Heart right ventricle (tissue), 16 donors: ENCODE data around the gene RPL10A. TPM values are rescaled to one million over a fixed set of nuclear protein-coding genes. Genes with fewer than 3 reads are reported as not detected.

ENCODE experiments used
- ATAC-seq, 8 donors: fragments of 200-7000 bp; cut with Tn5 transposase; one replicate each; pipeline ENCODE4 v1.9.1; 2020; ENCODE audit warnings: mild to moderate bottlenecking in 8 of 8, moderate library complexity in 8 of 8, moderate number of reproducible peaks in 1 of 8
- DNase-seq, 2 donors: peaks; one replicate each; pipeline ENCODE4 v3.0.0-alpha.2; 2020
- H3K27ac ChIP-seq, 10 donors: fragments of 200-600 bp; sonication (generic) in 2 of 10; one replicate each; pipeline versions ENCODE4 v1.5.0 to v1.8.0; 2020 to 2022; ENCODE audit warnings: mild to moderate bottlenecking in 3 of 10
- H3K27me3 ChIP-seq, 7 donors: fragments of 200-600 bp; one replicate each; pipeline ENCODE4 v1.8.0; 2021 to 2022; ENCODE audit warnings: mild to moderate bottlenecking in 2 of 7
- H3K36me3 ChIP-seq, 9 donors: fragments of 200-600 bp; sonication (generic) in 1 of 9; one replicate each; pipeline versions ENCODE4 v1.5.0 to v1.8.0; 2020 to 2022; ENCODE audit warnings: mild to moderate bottlenecking in 2 of 9
- H3K4me1 ChIP-seq, 9 donors: fragments of 200-600 bp; sonication (generic) in 1 of 9; one replicate each; pipeline versions ENCODE4 v1.5.0 to v1.8.0; 2020 to 2022; ENCODE audit warnings: mild to moderate bottlenecking in 4 of 9
- H3K4me3 ChIP-seq, 10 donors: fragments of 200-600 bp; sonication (generic) in 2 of 10; one replicate each; pipeline versions ENCODE4 v1.5.0 to v1.8.0; 2020 to 2022; ENCODE audit warnings: mild to moderate bottlenecking in 7 of 10, moderate library complexity in 2 of 10
- H3K9me3 ChIP-seq, 11 donors: fragments of 200-600 bp in 10 of 11; sonication (generic) in 2 of 11; one replicate each; pipeline versions ENCODE4 v1.5.0 to v1.8.0; 2013 to 2022; ENCODE audit warnings: mild to moderate bottlenecking in 2 of 11, control low read depth in 1 of 11, moderate library complexity in 1 of 11
- CTCF ChIP-seq, 9 donors: fragments of 200-600 bp; sonication (generic) in 2 of 9; IDR thresholded peaks; one replicate each; pipeline versions ENCODE4 v1.5.0 to v1.8.0; 2021 to 2022; ENCODE audit warnings: antibody characterized with exemption in 9 of 9, mild to moderate bottlenecking in 5 of 9, moderate library complexity in 1 of 9
- WGBS, 2 donors: extraction: QIAGEN DNeasy Blood & Tissue Kit; methylation state at CpG; one replicate each; pipeline ENCODE4 v1.1.7; 2013; ENCODE audit warnings: inconsistent platforms in 1 of 2; 5-methylcytosine and 5-hydroxymethylcytosine counted together
- intact Hi-C, 10 donors: fragments of 100-400 bp; cut with DNase I; formaldehyde crosslinking; loops; one replicate each; pipeline versions ENCODE4 v1.11.1 to v1.14.2; 2022
- polyA plus RNA-seq, 2 donors: library from polyadenylated mRNA; stranded (reverse); fragments of 200-250 nt; gene quantifications; one replicate each; pipeline ENCODE4 v1.2.3, GENCODE V29; 2013
- total RNA-seq, 10 donors: library from RNA; stranded (reverse); fragmentation: NEBNext Ultra II Directional in 3 of 10; extraction: Animal tissue kit (Norgen Biotek cat#: 25700) in 3 of 10; gene quantifications; one replicate each; pipeline versions ENCODE4 v1.2.1 to v1.2.4, GENCODE V29; 2021 to 2023
- donor health status: Arrhythmogenic right ventricular cardiomyopathy.
- donor health status: ischemic (EF 13 %, LVEDD 7.1; RV severe dilation, severe dysfunction).
- donor health status: healthy with polysubstance abuse.
- donor health status: DM: no; HTN: yes; CAD: no.
- donor health status: DM: no; HTN: no; CAD: no.
- donor health status: ischemic (EF 25% LVEDD 6.9; RV normal size, moderate dysfunction).
- donor health status: ischemic (EF 25% LVEDD 5.7; RV mildly dilated, moderate dysfunction).
- donor health status: healthy.
- donor health status: DM: yes; HTN: yes; CAD: no.
- donor health status: Ischemic cardiomyopathy.
- donor health status: ischemic (EF 35%, LVEDD 5.7; RV mildly dilated, moderate dysfunction).
- donor health status: nonischemic (EF 11% LVEDD 7.7; RV severe dilation, severe dysfunction).
- donor health status: DM: yes; HTN: yes; CAD: no.
- donor health status: PGD.
- donor health status: ischemic (EF 29% LVEDD 5.4; RV normal size, mild dysfunction).
- donor health status: nonischemic (EF 23%, LVEDD 6.1; RV moderate dilation, normal function).

Gene RPL10A
- total and polyA plus RNA-seq, 12 donors, result 231 to 1,620 (median 529) TPM

DNA sequence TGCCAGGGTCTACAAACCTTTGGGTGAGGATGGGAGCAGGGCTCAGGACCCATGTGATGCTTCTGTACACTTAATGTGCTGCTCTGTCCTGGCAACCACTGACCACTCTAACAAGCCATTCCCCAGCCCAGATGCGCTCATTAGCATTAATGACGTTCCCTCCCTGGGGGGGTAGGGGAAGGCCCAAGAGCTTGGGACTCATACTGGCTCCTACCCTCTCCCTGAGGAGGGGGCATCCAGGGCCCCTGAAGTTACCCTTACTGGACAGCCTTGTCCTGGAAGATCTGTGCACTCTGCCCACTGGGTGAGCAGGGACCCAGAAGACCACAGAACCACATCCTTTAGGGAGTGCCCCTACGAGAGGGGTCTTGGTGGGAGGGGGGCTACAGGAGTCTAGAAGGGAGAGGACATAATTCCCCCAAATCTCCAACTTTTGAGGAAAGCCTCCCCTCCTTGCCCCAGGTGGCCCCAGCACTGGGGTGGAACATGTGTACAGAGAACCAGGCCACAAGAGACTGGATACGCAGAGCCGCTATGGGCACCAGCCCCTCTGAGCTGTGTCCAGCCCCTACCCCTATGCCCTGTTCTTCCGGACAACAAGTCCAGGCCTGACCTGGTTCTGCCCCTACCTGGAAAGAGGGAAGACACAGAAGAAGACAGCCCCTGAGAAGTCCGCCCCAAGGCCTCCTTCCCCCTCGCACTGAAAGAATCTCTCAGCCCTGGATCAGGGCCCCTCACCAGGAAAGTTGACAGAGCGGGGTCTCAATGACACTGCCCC, 27.2 kb downstream of the RPL10A start:
- peaks cover 0 to 85% (median 5%) of the 10 kb centered on the region in 7 donors for H3K27me3 ChIP-seq
- ATAC-seq, result no peak
- intact Hi-C loops, result loop anchor here in 1 of 10 donors (2.0 kb wide), 1 partner anchor 27 kb away; the partner anchor contains the start of gene RPL10A

GRCh38 chr6:35496036-35496840, 28.0 kb downstream of the RPL10A start:
- no peak for TF ChIP-seq CTCF (IDR thresholded peaks at IDR 0.05)
- Histone ChIP-seq H3K4me1 (peaks cover 25 to 76% (median 55%) of the 10 kb centered on the region in 9 donors), H3K9me3 (no peaks in the 10 kb centered on the region), H3K36me3 (no peaks in the 10 kb centered on the region), H3K27ac (peak overlapping the region; percentile 72 to 98 (median 95)), H3K27me3 (peaks cover 0 to 88% (median 5%) of the 10 kb centered on the region in 7 donors), H3K4me3 (peak overlapping the region; percentile 70 to 95 (median 83))
- peak; percentile 10 to 45 (median 32) for ATAC-seq
- intact Hi-C loops, result loop anchor here in 1 of 10 donors (2.0 kb wide), 1 partner anchor 27 kb away; the partner anchor contains the start of gene RPL10A
- 4 to 5% methylated on average over 59 to 63 of the region's 63 CpGs for WGBS, 2 donors
- peak; percentile 50 to 54 for DNase-seq

More for the DNA sequence above, 27.2 kb downstream of the RPL10A start:
- Histone ChIP-seq H3K27ac (peak overlapping the region in 8 of 10 donors; percentile 89 to 98 (median 96)), H3K9me3 (no peaks in the 10 kb centered on the region), H3K4me3 (peak overlapping the region; percentile 70 to 95 (median 83)), H3K36me3 (no peaks in the 10 kb centered on the region), H3K4me1 (peaks cover 28 to 77% (median 62%) of the 10 kb centered on the region in 9 donors)
- no peak for DNase-seq
- 59 to 65% methylated on average over 9 of the region's 9 CpGs for WGBS, 2 donors
- TF ChIP-seq CTCF (IDR thresholded peaks at IDR 0.05), result no peak

DNA sequence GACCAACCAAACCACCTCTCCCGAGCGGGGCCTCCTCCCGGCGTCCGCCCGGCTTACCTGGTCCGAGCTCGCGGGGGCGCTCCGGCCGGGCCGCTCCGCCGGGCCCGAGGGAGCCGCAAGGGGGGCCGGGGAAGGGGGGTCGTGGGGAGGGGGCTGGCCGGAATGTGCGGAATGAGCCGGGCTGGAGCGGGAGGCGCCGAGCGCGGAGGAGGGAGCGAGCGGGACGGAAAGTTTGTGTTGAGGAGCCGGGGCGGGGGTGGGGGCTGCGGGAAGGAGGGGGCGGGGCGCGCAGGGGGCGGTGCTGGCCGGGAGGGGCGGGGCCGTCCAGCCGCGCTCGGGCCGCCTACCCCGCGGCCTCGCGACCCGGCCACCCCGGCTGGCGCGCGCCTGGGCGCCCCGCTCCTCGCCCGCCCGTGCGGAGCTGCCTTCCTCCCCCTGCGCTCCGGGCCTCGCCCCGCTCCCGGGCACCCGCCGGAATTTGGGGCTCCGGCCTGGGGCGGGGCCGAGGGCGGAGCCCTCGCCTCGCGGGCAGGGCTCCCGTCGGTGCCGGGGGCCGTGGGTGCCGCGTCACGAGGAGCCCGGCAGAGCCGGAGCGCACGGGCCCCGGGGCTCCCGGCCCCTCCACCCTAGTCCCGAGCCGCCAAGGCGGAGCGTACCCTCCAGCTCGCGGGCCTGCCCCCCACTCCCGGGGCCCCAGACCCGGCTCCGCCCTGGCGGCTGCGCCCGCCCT, 28.8 kb downstream of the RPL10A start, which contains the start of gene TEAD3:
TSS of gene TEAD3 (minus strand) at position 239 of the 730 bp plus-strand sequence.
- WGBS, 2 donors, result 1% methylated on average over 52 to 93 of the region's 98 CpGs
- H3K27ac ChIP-seq, result peak within 1 kb of the TSS; percentile 72 to 98 (median 95)
- peak within 1 kb of the TSS; percentile 70 to 95 (median 83) for H3K4me3 ChIP-seq
- peaks cover 17 to 71% (median 48%) of the 10 kb centered on the region in 9 donors for H3K4me1 ChIP-seq
- H3K36me3 ChIP-seq, result no peaks in the 10 kb centered on the region
- intact Hi-C loops, result loop anchor here in 1 of 10 donors (2.0 kb wide), 1 partner anchor 28 kb away; the partner anchor contains the start of gene RPL10A
- ATAC-seq (peak; percentile 11 to 72 (median 44)), DNase-seq (peak; percentile 59 to 70)
- TF ChIP-seq CTCF (IDR thresholded peaks at IDR 0.05), result peak in 2 of 9 donors; percentile 20 to 22
- no peaks in the 10 kb centered on the region for H3K9me3 ChIP-seq
- H3K27me3 ChIP-seq, result peaks cover 0 to 88% (median 5%) of the 10 kb centered on the region in 7 donors
